ENCODE measurements around the gene ASCL3.
"Not testable (repeated sequence)": the region's sequence is repeated elsewhere in the genome, so short reads cannot be mapped to it uniquely, and the experiment has no call there.

The ASCL3 gene

GRCh38 chr11:8910649-8911026 lies 32.2 kb downstream of the ASCL3 start:
- DNase-seq (ENCODE audit: low spot score): no peak

- DNase-seq (ENCODE audit: low spot score): no peak
Observed at GRCh38 chr11:8908099-8908498, 34.7 kb downstream of the ASCL3 start.

- no peak for DNase-seq (ENCODE audit: low spot score)
Observed at GRCh38 chr11:8907116-8907515, 35.7 kb downstream of the ASCL3 start.

- DNase-seq (ENCODE audit: low spot score): no peak
Observed at GRCh38 chr11:8905528-8906165, 37.2 kb downstream of the ASCL3 start.

GRCh38 chr11:8899119-8899753 lies 43.6 kb downstream of the ASCL3 start:
- DNase-seq (ENCODE audit: low spot score): no peak

- DNase-seq (ENCODE audit: low spot score): not testable (repeated sequence)
Observed at GRCh38 chr11:8891185-8891584, 51.6 kb downstream of the ASCL3 start.
